IMR-90 (cell line): ENCODE results near the gene ITPK1. TPM values are rescaled to one million over a fixed set of nuclear protein-coding genes. Genes with fewer than 3 reads are reported as not detected.

ENCODE experiments used
- ATAC-seq: fragments of 200-7000 bp; cut with Tn5 transposase; 2 replicates; pipeline ENCODE4 v1.9.1; 2020; ENCODE audit warnings: low read depth, mild to moderate bottlenecking, moderate library complexity
- BruUV-seq: library from RNA; stranded (reverse); fragments of 400-500 nt; replicated peaks from 2 replicates; lab custom pipeline; 2021; lab: Mats Ljungman, UMichigan
- CTCF ChIA-PET: fragments of 300-600 bp; formaldehyde crosslinking; extraction: SDS; loops from one replicate; lab custom pipeline; 2021; ENCODE audit warnings: antibody characterized with exemption; lab: Yijun Ruan, JAX
- POLR2A ChIA-PET: fragments of 300-600 bp; sonication (Branson Sonifier 250); formaldehyde crosslinking; loops from one replicate; lab custom pipeline; 2022; ENCODE audit warnings: antibody characterized with exemption; ENCODE audit not compliant: unreplicated experiment; lab: Charles Lee
- DNase-seq: peaks from one replicate; pipeline ENCODE4 v3.0.0; 2013
- H2AFZ ChIP-seq: replicated peaks from 2 replicates; pipeline ENCODE3; 2013; ENCODE audit warnings: low read length, mild to moderate bottlenecking; ENCODE audit not compliant: poor library complexity
- H2AK5ac ChIP-seq: 2 replicates; pipeline ENCODE4 v1.6.1; 2013; ENCODE audit warnings: low read depth, low read length, inconsistent platforms
- H2AK9ac ChIP-seq: replicated peaks from 2 replicates; pipeline ENCODE3; 2013; ENCODE audit warnings: mild to moderate bottlenecking, low read depth, low read length, moderate library complexity; ENCODE audit not compliant: poor library complexity
- H2BK120ac ChIP-seq: 2 replicates; pipeline ENCODE4 v1.6.1; 2013; ENCODE audit warnings: low read depth, low read length, inconsistent platforms
- H2BK15ac ChIP-seq: 3 replicates; pipeline ENCODE4 v1.6.1; 2013; ENCODE audit warnings: low read depth, low read length, inconsistent platforms
- H2BK20ac ChIP-seq: 2 replicates; pipeline ENCODE4 v1.6.1; 2013; ENCODE audit warnings: low read depth, mild to moderate bottlenecking, inconsistent platforms, low read length, moderate library complexity
- H2BK5ac ChIP-seq: 2 replicates; pipeline ENCODE4 v1.6.1; 2013; ENCODE audit warnings: mild to moderate bottlenecking, low read depth, low read length, inconsistent platforms; ENCODE audit not compliant: poor library complexity, severe bottlenecking
- H3K14ac ChIP-seq: replicated peaks from 2 replicates; pipeline ENCODE4 v1.6.1; 2013; ENCODE audit warnings: low read depth, low read length, inconsistent platforms
- H3K18ac ChIP-seq: 2 replicates; pipeline ENCODE4 v1.6.1; 2013; ENCODE audit warnings: low read depth, low read length, control low read depth
- H3K23ac ChIP-seq: 2 replicates; pipeline ENCODE4 v1.6.1; 2013; ENCODE audit warnings: low read depth, low read length, inconsistent platforms
- H3K27ac ChIP-seq: 2 replicates; pipeline ENCODE4 v1.5.1; 2013; ENCODE audit warnings: mild to moderate bottlenecking, control low read depth, low read length; ENCODE audit not compliant: insufficient read depth
- H3K27me3 ChIP-seq: 2 replicates; pipeline ENCODE4 v1.6.1; 2013; ENCODE audit warnings: low read length; ENCODE audit not compliant: control insufficient read depth, insufficient read depth
- H3K36me3 ChIP-seq: 2 replicates; pipeline ENCODE4 v1.6.1; 2013; ENCODE audit warnings: low read length, mixed read lengths; ENCODE audit not compliant: control insufficient read depth, insufficient read depth
- H3K4ac ChIP-seq: 2 replicates; pipeline ENCODE4 v1.6.1; 2013; ENCODE audit warnings: low read depth, low read length, inconsistent platforms
- H3K4me1 ChIP-seq: 2 replicates; pipeline ENCODE4 v1.6.1; 2013; ENCODE audit warnings: low read length, mixed read lengths; ENCODE audit not compliant: control insufficient read depth, insufficient read depth
- H3K4me2 ChIP-seq: 2 replicates; pipeline ENCODE4 v1.6.1; 2013; ENCODE audit warnings: low read depth, mild to moderate bottlenecking, control low read depth, low read length, moderate library complexity
- H3K4me3 ChIP-seq: 2 replicates; pipeline ENCODE4 v1.5.1; 2013; ENCODE audit warnings: low read depth, mild to moderate bottlenecking, control low read depth, low read length, moderate library complexity; ENCODE audit not compliant: insufficient read depth
- H3K56ac ChIP-seq: 2 replicates; pipeline ENCODE4 v1.6.1; 2013; ENCODE audit warnings: low read length, inconsistent platforms; ENCODE audit not compliant: insufficient read depth; ENCODE audit errors: extremely low read depth
- H3K79me1 ChIP-seq, 2 experiments: 2 replicates each; pipeline ENCODE4 v1.6.1; 2013; ENCODE audit warnings: low read length in 2 of 2, inconsistent platforms in 1 of 2, low read depth in 1 of 2
- H3K9ac ChIP-seq: 2 replicates; pipeline ENCODE4 v1.6.1; 2013; ENCODE audit warnings: low read depth, low read length, control low read depth
- H3K9me1 ChIP-seq: 2 replicates; pipeline ENCODE4 v1.6.1; 2013; ENCODE audit warnings: low read length, inconsistent platforms; ENCODE audit not compliant: insufficient read depth
- H3K9me3 ChIP-seq: 2 replicates; pipeline ENCODE4 v1.6.1; 2013; ENCODE audit warnings: low read length; ENCODE audit not compliant: control insufficient read depth, insufficient read depth
- H4K20me1 ChIP-seq: 2 replicates; pipeline ENCODE4 v1.6.1; 2013; ENCODE audit warnings: low read length, inconsistent platforms; ENCODE audit not compliant: insufficient read depth
- H4K5ac ChIP-seq: 2 replicates; pipeline ENCODE4 v1.6.1; 2013; ENCODE audit warnings: mild to moderate bottlenecking, low read depth, low read length, control low read depth
- H4K8ac ChIP-seq, 2 experiments: 2 replicates each; pipeline ENCODE4 v1.6.1; 2013; ENCODE audit warnings: low read depth in 2 of 2, low read length in 2 of 2, control low read depth in 1 of 2, inconsistent platforms in 1 of 2
- H4K91ac ChIP-seq: 2 replicates; pipeline ENCODE4 v1.6.1; 2013; ENCODE audit warnings: low read depth, low read length, inconsistent platforms; ENCODE audit not compliant: insufficient read depth
- FOS ChIP-seq: fragments of 150-350 bp; IDR thresholded peaks from 2 replicates; pipeline ENCODE4 v1.6.1; 2016; ENCODE audit warnings: low read depth, low read length
- SMC3 ChIP-seq: fragments of 150-350 bp; IDR thresholded peaks from 2 replicates; pipeline ENCODE4 v1.6.1; 2016; ENCODE audit warnings: low read depth, mild to moderate bottlenecking, antibody characterized with exemption, low read length, moderate library complexity
- WGBS, 2 experiments: methylation state at CpG; one replicate each; pipeline versions ENCODE4 v1.1.5 to v1.1.7; 2013; ENCODE audit warnings: missing lambda C conversion rate in 2 of 2; ENCODE audit not compliant: insufficient read length in 1 of 2; ENCODE audit errors: extremely low coverage in 2 of 2; 5-methylcytosine and 5-hydroxymethylcytosine counted together
- dilution Hi-C: fragments of 300-500 bp; cut with HindIII; formaldehyde crosslinking; loops from one replicate; pipeline ENCODE4 v1.14.3; 2018; ENCODE audit warnings: low sequenced_read_pairs; ENCODE audit not compliant: unreplicated experiment
- in situ Hi-C: fragments of 300-500 bp; cut with MboI; formaldehyde crosslinking; loops from 3 replicates; pipeline ENCODE4 v1.14.3; 2019; ENCODE audit warnings: low sequenced_read_pairs, inconsistent platforms, mixed read lengths
- intact Hi-C: fragments of 100-400 bp; cut with micrococcal nuclease; formaldehyde crosslinking; loops from 2 replicates; pipeline ENCODE4 v1.10.0; 2022
- polyA plus RNA-seq, 3 experiments: library from polyadenylated mRNA; depleted of rRNA; stranded (reverse); fragments of >200 nt; gene quantifications; 2 replicates each; pipeline ENCODE4 v1.2.3, GENCODE V29; 2012; ENCODE audit warnings: low replicate concordance in 1 of 3
- total RNA-seq: library from RNA; depleted of rRNA; stranded (reverse); fragments of >200 nt; gene quantifications from 2 replicates; pipeline ENCODE4 v1.2.3, GENCODE V29; 2012

The ITPK1 gene
- total and polyA plus RNA-seq, 2 of the 4 experiments (the other 2 are of a cell fraction) = 21.7 to 26.9 TPM

- Histone ChIP-seq H3K56ac (no peak overlapping the region), H3K9me3 (no peaks in the 10 kb centered on the region), H4K20me1 (no peaks in the 10 kb centered on the region), H3K9ac (no peak overlapping the region), H3K4me2 (no peak overlapping the region), H3K27me3 (no peaks in the 10 kb centered on the region), H3K9me1 (peaks cover 2% of the 10 kb centered on the region; the same call in 1 of the 2 replicates), H2AK5ac (no peak overlapping the region), H3K18ac (no peak overlapping the region), H3K27ac (no peak overlapping the region), H2BK15ac (no peak overlapping the region), H2BK20ac (no peak overlapping the region), H4K8ac (no peak overlapping the region), H3K23ac (no peak overlapping the region), H2AFZ (no peak overlapping the region), H3K4me3 (no peak overlapping the region), H3K36me3 (no peaks in the 10 kb centered on the region; the same call in 1 of the 2 replicates), H3K4ac (no peak overlapping the region), H3K4me1 (no peaks in the 10 kb centered on the region), H4K5ac (no peak overlapping the region), H3K79me1 (no peaks in the 10 kb centered on the region), H2BK120ac (no peak overlapping the region), H2BK5ac (no peak overlapping the region), H4K91ac (no peak overlapping the region), H3K14ac (no peak overlapping the region), H2AK9ac (no peak overlapping the region)
- DNase-seq (no peak), ATAC-seq (no peak)
- TF ChIP-seq SMC3 (no peak), FOS (no peak)
- no TSS peak for BruUV-seq
- intact Hi-C loops (no loop called here), dilution Hi-C loops (no loop called here), in situ Hi-C loops (no loop called here)
- WGBS, 2 experiments = no CpG with 5 or more reads among the region's 9 CpGs
- ChIA-PET CTCF (no interaction called here), POLR2A (no interaction called here)
Measured at GRCh38 chr14:92938235-92938875, 177.4 kb downstream of the ITPK1 start.
